Testis (tissue), 3 donors: ENCODE measurements around the gene CTNNA2. TPM values are rescaled to one million over a fixed set of nuclear protein-coding genes. Genes with fewer than 3 reads are reported as not detected.

ENCODE experiments used
- DNase-seq: peaks from one replicate; pipeline ENCODE4 v3.0.0-alpha.2; 2019
- H3K27ac ChIP-seq, 2 donors: fragments of 200-600 bp; sonication (generic); one replicate each; pipeline ENCODE4 v1.5.1; 2019
- H3K27me3 ChIP-seq: fragments of 200-600 bp; sonication (generic); one replicate; pipeline ENCODE4 v1.5.1; 2019
- H3K36me3 ChIP-seq: fragments of 200-600 bp; sonication (generic); one replicate; pipeline ENCODE4 v1.5.1; 2017; ENCODE audit warnings: low read depth; ENCODE audit errors: missing control alignments
- H3K4me1 ChIP-seq: fragments of 200-600 bp; sonication (generic); one replicate; pipeline ENCODE4 v1.5.1; 2019
- H3K4me3 ChIP-seq, 2 donors: fragments of 200-600 bp; sonication (generic); one replicate each; pipeline ENCODE4 v1.5.1; 2017 to 2019
- H3K9me3 ChIP-seq: fragments of 200-600 bp; sonication (generic); one replicate; pipeline ENCODE4 v1.5.1; 2017
- POLR2A ChIP-seq: fragments of 450-650 bp; IDR thresholded peaks from one replicate; pipeline ENCODE4 v1.6.1; 2017; ENCODE audit warnings: antibody characterized with exemption, mild to moderate bottlenecking, moderate library complexity
- WGBS, 2 donors: methylation state at CpG; one replicate each; pipeline ENCODE4 v1.1.5; 2018; 5-methylcytosine and 5-hydroxymethylcytosine counted together
- intact Hi-C: fragments of 100-400 bp; cut with DNase I; formaldehyde crosslinking; loops from one replicate; pipeline ENCODE4 v1.15.1; 2023; ENCODE audit warnings: low total_unique reads
- polyA plus RNA-seq: library from polyadenylated mRNA; stranded (reverse); fragments of 350-450 nt; fragmentation: Illumina TruSeq; extraction: RNeasy Lipid Tissue Mini Kit (QIAGEN cat#74804); gene quantifications from one replicate; pipeline ENCODE4 v1.2.3, GENCODE V29; 2014; ENCODE audit warnings: low read depth, low replicate concordance; ENCODE audit not compliant: insufficient read depth
- total RNA-seq, 2 donors: library from RNA; depleted of rRNA; stranded (reverse); fragments of >200 nt; gene quantifications; one replicate each; pipeline ENCODE4 v1.2.3, GENCODE V29; 2016
- TF ChIP-seq, protein P1 (sequence below), 3 experiments: fragments of 450-650 bp in 2 of 3; fragments of 200-600 bp in 1 of 3; sonication (generic) in 1 of 3; IDR thresholded peaks; one replicate each; pipeline ENCODE4 v1.5.1; 2016 to 2019; ENCODE audit warnings: antibody characterized with exemption in 3 of 3, mild to moderate bottlenecking in 2 of 3, moderate library complexity in 1 of 3

The CTNNA2 gene
- total and polyA plus RNA-seq, 3 donors from 2014 or later, result 36.8 to 44.5 (median 43.4) TPM

DNA sequence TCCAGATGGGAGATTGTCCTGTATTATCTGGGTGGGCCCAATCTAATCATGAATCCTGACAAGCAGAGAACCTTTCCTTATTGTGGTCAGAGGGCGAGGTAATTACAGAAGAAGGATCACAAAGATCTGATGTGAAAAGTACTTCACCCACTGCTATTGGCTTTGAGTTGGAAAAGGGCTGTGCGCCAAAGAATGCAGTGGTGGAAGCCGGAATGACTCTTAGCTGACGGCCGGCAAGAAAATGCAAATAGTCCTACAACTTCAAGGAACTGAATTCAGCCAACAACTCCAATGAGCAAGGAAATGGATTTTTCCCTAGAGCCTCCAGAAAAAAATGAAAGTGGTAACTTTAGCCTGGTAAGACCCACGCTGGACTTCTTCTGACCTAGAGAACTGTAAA, 67.3 kb downstream of the CTNNA2 start:
- no peaks in the 10 kb centered on the region for H3K27me3 ChIP-seq
- H3K4me1 ChIP-seq, result no peaks in the 10 kb centered on the region
- H3K4me3 ChIP-seq, result no peak overlapping the region
- H3K36me3 ChIP-seq, result no peaks in the 10 kb centered on the region
- H3K27ac ChIP-seq, result no peak overlapping the region
- no peak for TF ChIP-seq POLR2A
- TF ChIP-seq, protein P1, sequence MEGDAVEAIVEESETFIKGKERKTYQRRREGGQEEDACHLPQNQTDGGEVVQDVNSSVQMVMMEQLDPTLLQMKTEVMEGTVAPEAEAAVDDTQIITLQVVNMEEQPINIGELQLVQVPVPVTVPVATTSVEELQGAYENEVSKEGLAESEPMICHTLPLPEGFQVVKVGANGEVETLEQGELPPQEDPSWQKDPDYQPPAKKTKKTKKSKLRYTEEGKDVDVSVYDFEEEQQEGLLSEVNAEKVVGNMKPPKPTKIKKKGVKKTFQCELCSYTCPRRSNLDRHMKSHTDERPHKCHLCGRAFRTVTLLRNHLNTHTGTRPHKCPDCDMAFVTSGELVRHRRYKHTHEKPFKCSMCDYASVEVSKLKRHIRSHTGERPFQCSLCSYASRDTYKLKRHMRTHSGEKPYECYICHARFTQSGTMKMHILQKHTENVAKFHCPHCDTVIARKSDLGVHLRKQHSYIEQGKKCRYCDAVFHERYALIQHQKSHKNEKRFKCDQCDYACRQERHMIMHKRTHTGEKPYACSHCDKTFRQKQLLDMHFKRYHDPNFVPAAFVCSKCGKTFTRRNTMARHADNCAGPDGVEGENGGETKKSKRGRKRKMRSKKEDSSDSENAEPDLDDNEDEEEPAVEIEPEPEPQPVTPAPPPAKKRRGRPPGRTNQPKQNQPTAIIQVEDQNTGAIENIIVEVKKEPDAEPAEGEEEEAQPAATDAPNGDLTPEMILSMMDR (IDR thresholded peaks at IDR 0.05), result no peak
- intact Hi-C loops, result no loop called here
- no peak for DNase-seq
- WGBS, 2 donors, result 75 to 89% methylated on average over 6 of the region's 6 CpGs
- H3K9me3 ChIP-seq, result no peaks in the 10 kb centered on the region

GRCh38 chr2:79585701-79586433, 73.0 kb downstream of the CTNNA2 start:
- Histone ChIP-seq H3K9me3 (no peaks in the 10 kb centered on the region), H3K27ac (no peak overlapping the region), H3K36me3 (no peaks in the 10 kb centered on the region), H3K4me1 (no peaks in the 10 kb centered on the region), H3K27me3 (no peaks in the 10 kb centered on the region), H3K4me3 (no peak overlapping the region)
- intact Hi-C loops, result no loop called here
- no peak for TF ChIP-seq POLR2A
- TF ChIP-seq, protein P1 (IDR thresholded peaks at IDR 0.05), result no peak
- 45 to 55% methylated on average over 11 of the region's 11 CpGs for WGBS, 2 donors
- no peak for DNase-seq

- 33 to 40% methylated on average over 1 of the region's 1 CpG for WGBS, 2 donors
- Histone ChIP-seq H3K27me3 (no peaks in the 10 kb centered on the region), H3K4me1 (no peaks in the 10 kb centered on the region), H3K36me3 (no peaks in the 10 kb centered on the region), H3K27ac (no peak overlapping the region), H3K9me3 (no peaks in the 10 kb centered on the region), H3K4me3 (no peak overlapping the region)
- no peak for TF ChIP-seq POLR2A
- TF ChIP-seq, protein P1 (IDR thresholded peaks at IDR 0.05), result no peak
- intact Hi-C loops, result no loop called here
- DNase-seq, result no peak
Measured at GRCh38 chr2:79591281-79591680, 78.4 kb downstream of the CTNNA2 start.

DNA sequence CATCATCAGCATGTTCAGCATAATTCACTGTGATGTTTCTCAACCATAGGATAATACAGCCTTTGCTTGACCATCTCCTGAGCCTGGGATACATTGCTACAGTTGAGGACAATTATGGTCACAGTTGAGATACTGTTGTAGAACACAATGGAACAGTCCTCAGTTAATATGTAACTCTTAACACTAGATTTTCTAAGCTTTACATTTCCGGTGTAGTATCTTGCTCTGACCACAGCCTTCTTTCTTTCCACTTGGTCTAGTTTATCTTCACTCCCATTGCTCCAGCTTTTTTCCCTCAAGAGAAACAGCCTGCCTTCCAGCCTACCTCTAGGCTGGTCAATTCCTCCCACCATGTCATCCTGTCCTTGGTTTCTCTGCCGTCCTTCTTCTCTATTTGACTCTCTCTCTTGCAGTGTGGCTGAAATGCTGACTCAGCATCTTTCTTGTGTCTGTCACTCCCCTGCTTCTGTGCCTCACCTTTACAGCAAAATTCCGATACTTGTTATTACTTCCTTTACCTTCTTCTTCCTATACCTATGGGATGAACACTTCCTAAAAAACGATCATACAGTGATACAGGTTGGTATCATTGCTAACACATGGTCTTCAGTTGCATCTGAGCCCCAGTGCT, 80.5 kb downstream of the CTNNA2 start:
- Histone ChIP-seq H3K4me3 (no peak overlapping the region), H3K27me3 (no peaks in the 10 kb centered on the region), H3K36me3 (no peaks in the 10 kb centered on the region), H3K9me3 (no peaks in the 10 kb centered on the region), H3K27ac (no peak overlapping the region), H3K4me1 (no peaks in the 10 kb centered on the region)
- intact Hi-C loops, result no loop called here
- TF ChIP-seq, protein P1 (IDR thresholded peaks at IDR 0.05), result no peak
- TF ChIP-seq POLR2A, result no peak
- DNase-seq, result no peak
- WGBS, 2 donors, result 80 to 88% methylated on average over 4 of the region's 4 CpGs

- Histone ChIP-seq H3K4me3 (no peak overlapping the region), H3K9me3 (no peaks in the 10 kb centered on the region), H3K27me3 (no peaks in the 10 kb centered on the region), H3K27ac (no peak overlapping the region), H3K4me1 (no peaks in the 10 kb centered on the region), H3K36me3 (no peaks in the 10 kb centered on the region)
- 65 to 70% methylated on average over 3 of the region's 3 CpGs for WGBS, 2 donors
- no peak for DNase-seq
- intact Hi-C loops, result no loop called here
- TF ChIP-seq, protein P1 (IDR thresholded peaks at IDR 0.05), result no peak
- no peak for TF ChIP-seq POLR2A
Measured at GRCh38 chr2:79596403-79596802, 83.6 kb downstream of the CTNNA2 start.
